Trophoblast cell (in vitro differentiated cells and primary cell): Measurements from ENCODE around the gene TRMO.

ENCODE experiments used
- DNase-seq, 2 donors: peaks; one replicate each; pipeline ENCODE4 v3.0.0-alpha.2; 2016
- H2AFZ ChIP-seq: 2 replicates; pipeline ENCODE4 v1.6.1; 2013; ENCODE audit warnings: low read length, moderate library complexity, mild to moderate bottlenecking; ENCODE audit not compliant: insufficient read depth, poor library complexity
- H2AK5ac ChIP-seq: 2 replicates; pipeline ENCODE4 v1.6.1; 2013; ENCODE audit warnings: mild to moderate bottlenecking, low read length
- H2BK120ac ChIP-seq: 2 replicates; pipeline ENCODE4 v1.6.1; 2013; ENCODE audit warnings: low read length, mild to moderate bottlenecking, moderate library complexity; ENCODE audit not compliant: insufficient read depth, poor library complexity
- H2BK12ac ChIP-seq: 2 replicates; pipeline ENCODE4 v1.6.1; 2013; ENCODE audit warnings: mild to moderate bottlenecking, low read length, moderate library complexity
- H2BK5ac ChIP-seq: 2 replicates; pipeline ENCODE4 v1.6.1; 2013; ENCODE audit warnings: low read length, low read depth, moderate library complexity, mild to moderate bottlenecking; ENCODE audit not compliant: poor library complexity
- H3K14ac ChIP-seq: 2 replicates; pipeline ENCODE4 v1.6.1; 2013; ENCODE audit warnings: mild to moderate bottlenecking, low read length
- H3K18ac ChIP-seq: 2 replicates; pipeline ENCODE4 v1.6.1; 2013; ENCODE audit warnings: mild to moderate bottlenecking, low read length
- H3K23ac ChIP-seq: 2 replicates; pipeline ENCODE4 v1.6.1; 2013; ENCODE audit warnings: low read length
- H3K27ac ChIP-seq: 2 replicates; pipeline ENCODE4 v1.5.1; 2013; ENCODE audit warnings: low read depth, mild to moderate bottlenecking, inconsistent platforms, low read length, moderate library complexity
- H3K27me3 ChIP-seq: 2 replicates; pipeline ENCODE4 v1.6.1; 2013; ENCODE audit warnings: inconsistent platforms, mild to moderate bottlenecking, low read length, moderate library complexity; ENCODE audit not compliant: insufficient read depth
- H3K36me3 ChIP-seq, 2 experiments: 1 replicate in 1 of 2; 2 replicates in 1 of 2; pipeline ENCODE4 v1.6.1; 2013; ENCODE audit warnings: low read length in 2 of 2, mild to moderate bottlenecking in 2 of 2, moderate library complexity in 1 of 2; ENCODE audit not compliant: insufficient read depth in 2 of 2, control insufficient read depth in 1 of 2
- H3K4ac ChIP-seq: 2 replicates; pipeline ENCODE4 v1.6.1; 2013; ENCODE audit warnings: low read depth, mild to moderate bottlenecking, low read length, moderate library complexity
- H3K4me1 ChIP-seq, 2 experiments: 1 replicate in 1 of 2; 2 replicates in 1 of 2; pipeline ENCODE4 v1.6.1; 2013; ENCODE audit warnings: low read length in 2 of 2, mild to moderate bottlenecking in 2 of 2, moderate library complexity in 1 of 2; ENCODE audit not compliant: insufficient read depth in 2 of 2, control insufficient read depth in 1 of 2
- H3K4me2 ChIP-seq: 2 replicates; pipeline ENCODE4 v1.6.1; 2013; ENCODE audit warnings: inconsistent platforms, mild to moderate bottlenecking, low read length, moderate library complexity
- H3K4me3 ChIP-seq: 2 replicates; pipeline ENCODE4 v1.5.1; 2013; ENCODE audit warnings: mild to moderate bottlenecking, low read depth, low read length, inconsistent platforms
- H3K79me1 ChIP-seq: one replicate; pipeline ENCODE4 v1.6.1; 2013; ENCODE audit warnings: low read length
- H3K79me2 ChIP-seq: 2 replicates; pipeline ENCODE4 v1.6.1; 2013; ENCODE audit warnings: low read length, mild to moderate bottlenecking; ENCODE audit not compliant: control insufficient read depth, insufficient read depth, poor library complexity
- H3K9ac ChIP-seq: 2 replicates; pipeline ENCODE4 v1.6.1; 2013; ENCODE audit warnings: mild to moderate bottlenecking, low read length
- H3K9me3 ChIP-seq: 2 replicates; pipeline ENCODE4 v1.6.1; 2013; ENCODE audit warnings: low read depth, mild to moderate bottlenecking, control low read depth, inconsistent platforms, low read length; ENCODE audit not compliant: insufficient read depth
- H4K12ac ChIP-seq: 2 replicates; pipeline ENCODE4 v1.6.1; 2013; ENCODE audit warnings: low read depth, mild to moderate bottlenecking, low read length, moderate library complexity
- H4K8ac ChIP-seq: 2 replicates; pipeline ENCODE4 v1.6.1; 2013; ENCODE audit warnings: low read depth, mild to moderate bottlenecking, low read length, moderate library complexity
- H4K91ac ChIP-seq: one replicate; pipeline ENCODE4 v1.6.1; 2013; ENCODE audit warnings: low read depth, mild to moderate bottlenecking, low read length, moderate library complexity
- WGBS: extraction: QIAGEN DNeasy Blood & Tissue Kit; methylation state at CpG from one replicate; pipeline ENCODE4 v1.1.7; 2013; ENCODE audit warnings: missing lambda C conversion rate; ENCODE audit not compliant: insufficient read length, insufficient coverage; ENCODE audit errors: extremely low coverage; 5-methylcytosine and 5-hydroxymethylcytosine counted together

The TRMO gene

DNA sequence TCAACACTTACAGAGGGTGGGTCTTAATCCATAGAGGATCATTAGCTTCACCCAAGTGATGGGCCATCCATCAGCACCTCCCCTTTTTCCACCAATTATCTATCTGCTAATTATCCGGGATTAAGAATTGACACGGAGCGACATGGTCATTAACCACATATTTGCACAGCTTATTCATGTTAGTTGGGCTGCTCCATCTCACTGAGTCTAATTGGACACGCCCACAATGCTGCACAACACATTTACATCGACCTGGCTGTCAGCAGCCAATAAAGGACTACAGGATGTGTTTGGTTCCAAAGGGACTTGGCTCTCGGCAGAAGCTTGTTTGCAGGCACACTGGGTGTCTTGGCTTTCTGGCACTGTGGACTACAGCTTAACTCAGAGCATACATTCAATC, 47.7 kb downstream of the TRMO start:
- H2AK5ac ChIP-seq: no peak overlapping the region
- H3K27me3 ChIP-seq: no peaks in the 10 kb centered on the region
- H3K4me3 ChIP-seq: no peak overlapping the region
- H4K8ac ChIP-seq: no peak overlapping the region
- no peak overlapping the region for H3K23ac ChIP-seq
- H2AFZ ChIP-seq: no peak overlapping the region
- no peaks in the 10 kb centered on the region for H3K79me2 ChIP-seq
- no peak overlapping the region for H2BK12ac ChIP-seq
- no peak overlapping the region for H3K9ac ChIP-seq
- H3K27ac ChIP-seq: no peak overlapping the region
- no peak overlapping the region for H2BK120ac ChIP-seq
- H3K4me2 ChIP-seq: no peak overlapping the region
- H3K4me1 ChIP-seq: peaks cover 0 to 4% of the 10 kb centered on the region in 2 experiments
- no peaks in the 10 kb centered on the region for H3K36me3 ChIP-seq
- no peak for DNase-seq
- H4K12ac ChIP-seq: no peak overlapping the region
- H3K14ac ChIP-seq: no peak overlapping the region
- no peak overlapping the region for H2BK5ac ChIP-seq
- H3K4ac ChIP-seq: no peak overlapping the region
- H4K91ac ChIP-seq: no peak overlapping the region
- H3K79me1 ChIP-seq: no peaks in the 10 kb centered on the region
- H3K9me3 ChIP-seq: no peaks in the 10 kb centered on the region
- H3K18ac ChIP-seq: no peak overlapping the region
- no CpG with 5 or more reads among the region's 6 CpGs for WGBS

- H3K23ac ChIP-seq: no peak overlapping the region
- no peak overlapping the region for H4K91ac ChIP-seq
- H3K9me3 ChIP-seq: no peaks in the 10 kb centered on the region
- no peak overlapping the region for H3K9ac ChIP-seq
- no peaks in the 10 kb centered on the region for H3K36me3 ChIP-seq
- no peak overlapping the region for H3K4me3 ChIP-seq
- no peak overlapping the region for H4K8ac ChIP-seq
- no peak overlapping the region for H3K18ac ChIP-seq
- H2AFZ ChIP-seq: no peak overlapping the region
- no peak overlapping the region for H4K12ac ChIP-seq
- H3K14ac ChIP-seq: no peak overlapping the region
- peaks cover 2% of the 10 kb centered on the region for H3K27me3 ChIP-seq
- no peak overlapping the region for H2BK120ac ChIP-seq
- no peak for DNase-seq
- no peak overlapping the region for H2BK5ac ChIP-seq
- H3K27ac ChIP-seq: no peak overlapping the region
- H2AK5ac ChIP-seq: no peak overlapping the region
- no peaks in the 10 kb centered on the region for H3K79me2 ChIP-seq
- H3K4ac ChIP-seq: no peak overlapping the region
- no peaks in the 10 kb centered on the region for H3K79me1 ChIP-seq
- no CpG with 5 or more reads among the region's 6 CpGs for WGBS
- H3K4me1 ChIP-seq: peaks cover 0 to 4% of the 10 kb centered on the region in 2 experiments
- H3K4me2 ChIP-seq: no peak overlapping the region
- H2BK12ac ChIP-seq: no peak overlapping the region
Observed at GRCh38 chr9:97873882-97874281, 48.4 kb downstream of the TRMO start.

GRCh38 chr9:97873425-97873824, 48.9 kb downstream of the TRMO start:
- H2BK120ac ChIP-seq: no peak overlapping the region
- H3K9me3 ChIP-seq: no peaks in the 10 kb centered on the region
- H3K4me2 ChIP-seq: no peak overlapping the region
- H3K23ac ChIP-seq: no peak overlapping the region
- H2AFZ ChIP-seq: no peak overlapping the region
- H3K36me3 ChIP-seq: no peaks in the 10 kb centered on the region
- no peak overlapping the region for H3K4me3 ChIP-seq
- no peak overlapping the region for H3K9ac ChIP-seq
- H3K79me2 ChIP-seq: no peaks in the 10 kb centered on the region
- H3K14ac ChIP-seq: no peak overlapping the region
- no peak overlapping the region for H4K91ac ChIP-seq
- H2AK5ac ChIP-seq: no peak overlapping the region
- no peak overlapping the region for H3K4ac ChIP-seq
- no peak overlapping the region for H3K27ac ChIP-seq
- H2BK12ac ChIP-seq: no peak overlapping the region
- no peak overlapping the region for H2BK5ac ChIP-seq
- peaks cover 2% of the 10 kb centered on the region for H3K27me3 ChIP-seq
- no peaks in the 10 kb centered on the region for H3K79me1 ChIP-seq
- DNase-seq: no peak
- no CpG with 5 or more reads among the region's 3 CpGs for WGBS
- peaks cover 0 to 4% of the 10 kb centered on the region in 2 experiments for H3K4me1 ChIP-seq
- no peak overlapping the region for H3K18ac ChIP-seq
- no peak overlapping the region for H4K12ac ChIP-seq
- H4K8ac ChIP-seq: no peak overlapping the region

DNA sequence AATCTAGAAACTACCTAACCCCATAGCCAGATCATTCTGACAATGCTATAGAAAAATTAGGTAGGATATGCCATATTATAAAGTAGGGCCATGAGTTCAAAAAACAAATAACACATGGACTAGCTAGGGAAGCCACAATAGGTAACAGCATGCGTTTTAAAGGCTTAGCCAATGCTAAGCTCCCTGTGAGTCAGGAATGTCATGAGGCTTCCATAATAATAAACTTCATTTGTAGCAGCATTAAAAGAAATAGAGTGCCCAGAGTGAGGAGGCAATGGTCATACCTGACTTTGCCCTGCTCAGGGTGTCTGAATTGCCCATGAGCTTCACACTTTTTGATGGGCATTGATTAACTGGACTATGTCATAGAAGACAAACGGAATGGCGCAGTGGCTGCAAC, 53.4 kb downstream of the TRMO start:
- Histone ChIP-seq H4K91ac (no peak overlapping the region), H2AFZ (no peak overlapping the region), H3K4me1 (no peaks in the 10 kb centered on the region), H3K36me3 (no peaks in the 10 kb centered on the region), H3K4me3 (no peak overlapping the region), H3K27ac (no peak overlapping the region), H2AK5ac (no peak overlapping the region), H3K9me3 (no peaks in the 10 kb centered on the region), H3K4ac (no peak overlapping the region), H3K79me2 (no peaks in the 10 kb centered on the region), H3K79me1 (no peaks in the 10 kb centered on the region), H3K27me3 (peaks cover 2% of the 10 kb centered on the region), H3K4me2 (no peak overlapping the region), H2BK120ac (no peak overlapping the region), H3K9ac (no peak overlapping the region), H4K8ac (no peak overlapping the region), H4K12ac (no peak overlapping the region), H2BK5ac (no peak overlapping the region), H3K23ac (no peak overlapping the region), H2BK12ac (no peak overlapping the region), H3K18ac (no peak overlapping the region), H3K14ac (no peak overlapping the region)
- WGBS: no CpG with 5 or more reads among the region's 3 CpGs
- no peak for DNase-seq
